Retinal pigment epithelial cell (primary cell): ENCODE results near the gene SCGB1A1.
"Not testable (repeated sequence)": the region's sequence is repeated elsewhere in the genome, so short reads cannot be mapped to it uniquely, and the experiment has no call there.

ENCODE experiments used
- DNase-seq: peaks from one replicate; pipeline ENCODE4 v3.0.0-alpha.2; 2010; ENCODE audit warnings: low read depth
- H3K4me3 ChIP-seq: 2 replicates; pipeline ENCODE4 v1.5.1; 2011; ENCODE audit warnings: mild to moderate bottlenecking, low read length, control low read depth, moderate library complexity
- CTCF ChIP-seq: conservative IDR thresholded peaks from 2 replicates; pipeline ENCODE4 v1.5.1; 2011; ENCODE audit warnings: low read depth, low read length, control low read depth, inconsistent platforms

SCGB1A1 gene

GRCh38 chr11:62380821-62381245 lies 38.0 kb upstream of the SCGB1A1 start:
- peak; percentile 8 for DNase-seq
- TF ChIP-seq CTCF: peak; percentile 61
- not testable (repeated sequence) for H3K4me3 ChIP-seq

GRCh38 chr11:62383822-62384221 lies 35.0 kb upstream of the SCGB1A1 start:
- no peak for TF ChIP-seq CTCF
- DNase-seq: no peak
- no peak overlapping the region for H3K4me3 ChIP-seq

DNA sequence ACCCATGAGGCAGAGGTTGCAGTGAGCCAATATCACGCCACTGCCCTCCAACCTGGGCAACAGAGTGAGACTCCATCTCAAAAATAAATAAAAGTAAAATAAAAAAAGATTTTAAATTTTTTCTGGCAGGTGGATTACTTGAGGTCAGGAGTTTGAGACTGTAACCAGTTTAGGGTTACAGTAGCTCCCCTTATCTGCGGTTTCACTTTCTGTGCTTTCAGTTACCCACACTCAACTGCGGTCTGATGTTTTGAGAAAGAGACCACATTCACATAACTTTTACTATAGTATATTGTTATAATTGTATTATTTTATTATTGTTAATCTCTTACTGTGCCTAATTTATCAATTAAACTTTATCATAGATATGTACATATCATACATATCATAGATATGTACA lies 32.8 kb upstream of the SCGB1A1 start:
- H3K4me3 ChIP-seq, DNase-seq: not testable (repeated sequence)

DNA sequence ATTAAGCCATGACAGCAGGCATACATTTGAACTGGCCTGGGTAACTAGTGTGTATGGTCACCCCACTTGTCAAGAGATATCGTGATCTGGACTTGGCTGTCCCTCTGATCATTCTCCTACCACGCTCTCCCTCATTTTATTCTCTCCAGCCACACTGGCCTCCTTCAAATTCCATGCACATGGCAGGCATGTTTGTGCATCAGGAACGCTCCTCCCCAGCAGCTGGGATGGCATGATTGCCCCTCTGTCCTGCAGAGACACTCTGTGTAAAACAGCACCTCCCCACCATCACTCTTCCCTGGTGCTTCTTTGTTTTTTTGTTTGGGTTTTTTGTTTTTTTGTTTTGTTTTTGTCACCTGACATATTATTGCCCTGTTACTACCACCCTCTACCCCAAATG lies 31.5 kb upstream of the SCGB1A1 start:
- TF ChIP-seq CTCF: no peak

DNA sequence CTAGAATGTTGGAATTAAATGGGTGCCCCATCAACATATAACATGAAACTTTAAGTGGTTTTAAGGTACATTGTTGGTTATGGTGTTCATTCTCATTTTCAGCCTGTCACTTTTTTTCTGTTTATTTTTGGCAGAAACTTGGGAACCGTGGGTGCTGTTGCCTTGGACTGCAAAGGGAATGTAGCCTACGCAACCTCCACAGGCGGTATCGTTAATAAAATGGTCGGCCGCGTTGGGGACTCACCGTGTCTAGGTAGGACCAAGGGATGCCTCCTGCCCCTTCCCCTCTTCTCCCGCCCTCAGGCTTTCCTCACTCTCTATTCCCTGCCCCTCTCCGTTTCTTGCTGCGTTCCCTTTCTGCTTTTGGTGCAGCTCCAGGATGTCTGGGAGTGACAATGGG lies 29.8 kb upstream of the SCGB1A1 start:
- DNase-seq: no peak
- no peak overlapping the region for H3K4me3 ChIP-seq
- TF ChIP-seq CTCF: no peak

More for the DNA sequence above, 31.5 kb upstream of the SCGB1A1 start:
- DNase-seq: no peak
- no peak overlapping the region for H3K4me3 ChIP-seq

DNA sequence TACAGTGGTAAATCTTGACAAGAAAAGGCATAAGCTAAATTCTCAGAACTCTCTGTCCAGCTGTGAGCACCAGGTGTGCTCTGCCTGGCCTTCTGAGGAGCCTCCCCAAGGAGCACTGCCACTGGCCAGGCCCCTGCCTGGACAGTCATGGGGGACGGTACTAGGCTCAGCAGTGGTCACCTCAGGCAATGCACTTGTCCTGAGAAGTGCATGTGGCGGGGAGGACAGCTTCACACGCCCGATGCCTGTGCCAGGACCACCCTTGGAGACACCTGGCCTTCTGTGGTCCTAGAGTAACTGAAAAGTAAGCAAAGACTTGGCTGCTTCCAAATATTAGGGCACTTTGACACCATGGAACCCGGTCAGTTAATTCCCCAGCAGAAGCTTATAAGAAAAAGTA lies 28.6 kb upstream of the SCGB1A1 start:
- TF ChIP-seq CTCF: no peak
- H3K4me3 ChIP-seq: no peak overlapping the region
- no peak for DNase-seq

- TF ChIP-seq CTCF: no peak
- no peak overlapping the region for H3K4me3 ChIP-seq
These were observed 28.1 kb upstream of the SCGB1A1 start for GRCh38 chr11:62390722-62391121.

More at GRCh38 chr11:62390722-62391121, 28.1 kb upstream of the SCGB1A1 start:
- DNase-seq: no peak
